ENCODE results near the gene ZNF534. TPM values are rescaled to one million over a fixed set of nuclear protein-coding genes. Genes with fewer than 3 reads are reported as not detected.
A peak's percentile ranks its signal among the peaks of the same experiment; 100 is the strongest.
"Not testable (repeated sequence)": the region's sequence is repeated elsewhere in the genome, so short reads cannot be mapped to it uniquely, and the experiment has no call there.

The ZNF534 gene
- total and polyA plus RNA-seq, 3 experiments from 2014 or later, result not detected

DNA sequence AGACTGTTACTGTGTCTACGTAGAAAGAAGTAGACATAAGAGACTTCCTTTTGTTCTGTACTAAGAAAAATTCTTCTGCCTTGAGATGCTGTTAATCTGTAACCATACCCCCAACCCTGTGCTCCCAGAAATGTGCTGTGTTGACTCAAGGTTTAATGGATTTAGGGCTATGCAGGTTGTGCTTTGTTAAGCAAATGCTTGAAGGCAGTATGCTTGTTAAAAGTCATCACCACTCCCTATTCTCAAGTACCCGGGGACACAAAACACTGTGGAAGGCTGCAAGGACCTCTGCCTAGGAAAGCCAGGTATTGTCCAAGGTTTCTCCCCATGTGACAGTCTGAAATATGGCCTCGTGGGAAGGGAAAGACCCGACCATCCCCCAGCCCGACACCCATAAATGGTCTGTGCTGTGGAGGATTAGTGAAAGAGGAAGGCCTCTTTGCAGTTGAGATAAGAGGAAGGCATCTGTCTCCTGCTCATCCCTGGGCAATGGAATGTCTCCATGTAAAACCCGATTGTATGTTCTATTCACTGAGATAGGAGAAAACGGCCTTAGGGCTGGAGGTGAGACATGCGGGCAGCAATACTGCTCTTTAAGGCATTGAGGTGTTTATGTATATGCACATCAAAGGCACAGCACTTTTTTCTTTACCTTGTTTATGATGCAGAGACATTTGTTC, 56.8 kb downstream of the ZNF534 start:
- H3K27ac ChIP-seq (ENCODE audit: low read depth, low read length); POLR2A ChIA-PET; H3K4me3 ChIP-seq (ENCODE audit: low read length); H3K9me3 ChIP-seq (ENCODE audit: low read length); H3K27me3 ChIP-seq (ENCODE audit: insufficient read depth, low read length, poor library complexity, severe bottlenecking); H3K36me3 ChIP-seq (ENCODE audit: insufficient read depth, low read length); H3K4me1 ChIP-seq (ENCODE audit: insufficient read depth, low read length); H3K27ac Mint-ChIP-seq; H3K4me3 Mint-ChIP-seq; CTCF ChIA-PET; DNase-seq; H3K27me3 Mint-ChIP-seq; H3K4me1 Mint-ChIP-seq: not testable (repeated sequence)
- Mint-ChIP-seq H3K9me3 (peaks cover 26 to 83% (median 75%) of the 10 kb centered on the region in 5 donors), H3K36me3 (peaks cover 2 to 28% (median 18%) of the 10 kb centered on the region in 3 donors)

DNA sequence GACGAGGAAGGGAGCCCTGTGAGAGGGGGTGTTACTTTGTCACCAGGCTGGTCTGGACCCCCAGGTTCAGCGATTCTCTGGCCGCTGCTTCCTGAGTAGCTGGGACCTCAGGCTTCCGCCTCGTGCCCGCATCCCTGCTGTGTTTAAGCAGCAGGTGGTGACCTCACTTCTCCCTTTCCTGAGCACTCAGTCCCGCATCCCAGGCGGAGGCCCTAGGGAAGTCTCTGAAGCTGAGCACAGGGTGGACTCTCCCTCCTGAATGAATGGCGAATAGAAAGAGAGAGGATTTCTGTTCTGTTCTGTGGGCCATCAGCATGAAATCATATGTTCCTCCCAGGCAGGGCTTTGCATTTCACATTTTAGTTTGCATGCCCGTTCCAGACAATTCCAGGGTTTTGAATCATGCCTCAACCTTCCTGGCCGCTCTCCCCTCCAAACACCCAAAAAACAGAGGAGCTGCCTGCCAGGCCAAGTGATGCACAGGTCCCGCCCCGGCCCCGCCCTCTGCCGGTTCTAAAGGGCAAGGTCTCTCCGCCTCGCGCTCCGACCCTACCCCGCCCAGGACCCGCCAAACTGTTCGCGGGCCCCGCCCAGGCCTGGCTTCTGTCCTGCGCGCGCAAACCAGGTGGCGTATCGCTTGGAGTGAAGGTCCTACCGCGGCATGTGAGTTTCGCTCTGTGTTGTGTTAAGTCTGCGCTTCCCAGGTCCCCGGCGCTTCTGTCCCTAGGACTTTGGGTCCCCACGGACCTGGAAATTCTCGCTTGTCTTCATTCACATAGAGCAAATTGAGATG, 63.4 kb downstream of the ZNF534 start:
- no peaks in the 10 kb centered on the region for H3K27me3 ChIP-seq (ENCODE audit: insufficient read depth, low read length, poor library complexity, severe bottlenecking)
- peak in 1 of 5 donors; percentile 2 for DNase-seq
- no peaks in the 10 kb centered on the region for H3K36me3 ChIP-seq (ENCODE audit: insufficient read depth, low read length)
- POLR2A ChIA-PET, result no interaction called here
- no peaks in the 10 kb centered on the region for H3K4me1 ChIP-seq (ENCODE audit: insufficient read depth, low read length)
- CTCF ChIA-PET, result no interaction called here
- H3K9me3 ChIP-seq (ENCODE audit: low read length), result no peaks in the 10 kb centered on the region
- peaks cover 3 to 4% of the 10 kb centered on the region in 2 donors for H3K27me3 Mint-ChIP-seq
- H3K36me3 Mint-ChIP-seq, result peaks cover 2 to 28% (median 23%) of the 10 kb centered on the region in 3 donors
- H3K27ac ChIP-seq (ENCODE audit: low read depth, low read length), result no peak overlapping the region
- no peaks in the 10 kb centered on the region for H3K4me1 Mint-ChIP-seq
- no peak overlapping the region for H3K27ac Mint-ChIP-seq
- H3K4me3 Mint-ChIP-seq, result peak overlapping the region in 3 of 7 donors; percentile 24 to 77 (median 27)
- H3K4me3 ChIP-seq (ENCODE audit: low read length), result no peak overlapping the region
- peaks cover 26 to 75% (median 62%) of the 10 kb centered on the region in 5 donors for H3K9me3 Mint-ChIP-seq

DNA sequence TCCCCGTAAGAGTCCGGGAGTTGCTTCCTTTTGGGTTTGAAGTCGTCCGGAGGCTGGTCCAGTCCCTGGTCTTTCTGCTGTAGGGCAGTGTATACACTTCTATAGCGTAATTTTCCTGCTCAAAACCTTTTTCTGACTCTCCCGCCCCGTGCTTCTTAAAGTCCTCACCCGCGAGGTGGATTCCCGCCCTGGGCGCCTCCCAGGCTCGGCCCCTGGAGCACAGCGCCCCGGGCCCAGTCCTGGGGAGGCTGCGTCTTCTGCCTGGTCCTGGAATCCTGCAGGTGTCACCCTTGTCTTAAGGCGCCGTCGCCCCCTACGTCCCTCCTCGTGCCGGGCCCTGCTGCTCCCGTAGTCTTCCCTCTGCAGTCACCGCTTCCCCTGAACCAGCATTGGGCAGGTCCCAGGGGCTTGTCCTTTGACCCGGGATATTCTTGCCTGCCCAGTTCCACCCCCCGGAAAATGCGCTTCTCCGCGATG, 64.1 kb downstream of the ZNF534 start:
- Mint-ChIP-seq H3K4me3 (peak overlapping the region in 2 of 7 donors; percentile 24 to 27), H3K27me3 (peaks cover 3 to 4% of the 10 kb centered on the region in 2 donors), H3K27ac (no peak overlapping the region), H3K9me3 (peaks cover 31 to 79% (median 68%) of the 10 kb centered on the region in 5 donors), H3K36me3 (peaks cover 2 to 33% (median 28%) of the 10 kb centered on the region in 3 donors), H3K4me1 (no peaks in the 10 kb centered on the region)
- Histone ChIP-seq H3K36me3 (ENCODE audit: insufficient read depth, low read length) (no peaks in the 10 kb centered on the region), H3K4me3 (ENCODE audit: low read length) (no peak overlapping the region), H3K27ac (ENCODE audit: low read depth, low read length) (no peak overlapping the region), H3K27me3 (ENCODE audit: insufficient read depth, low read length, poor library complexity, severe bottlenecking) (no peaks in the 10 kb centered on the region), H3K9me3 (ENCODE audit: low read length) (no peaks in the 10 kb centered on the region), H3K4me1 (ENCODE audit: insufficient read depth, low read length) (no peaks in the 10 kb centered on the region)
- CTCF ChIA-PET, result interaction anchor here (0.6 kb wide), 1 partner anchor 475 kb away, joined by 3 read pairs; no protein-coding TSS in a partner anchor
- POLR2A ChIA-PET, result no interaction called here
- no peak for DNase-seq

DNA sequence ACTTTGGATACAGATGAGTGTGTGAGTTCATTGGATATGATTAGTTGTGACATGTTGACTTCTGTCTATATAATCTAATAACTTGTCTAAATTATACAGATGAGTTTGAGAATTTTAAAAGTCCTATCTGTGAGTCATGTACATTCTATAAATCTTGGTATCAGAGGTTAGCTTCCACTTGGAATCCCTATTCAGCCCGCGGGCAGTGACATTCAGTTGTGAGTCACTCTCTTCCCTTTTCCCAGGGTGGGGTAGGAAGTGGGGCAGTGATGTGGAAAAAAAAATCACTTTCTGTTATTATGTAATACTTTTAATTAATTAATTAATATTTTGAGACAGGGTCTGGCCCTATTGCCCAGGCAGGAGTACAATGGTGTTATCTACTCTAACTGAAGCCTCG, 65.6 kb downstream of the ZNF534 start:
- no peaks in the 10 kb centered on the region for H3K4me1 ChIP-seq (ENCODE audit: insufficient read depth, low read length)
- H3K4me1 Mint-ChIP-seq, result no peaks in the 10 kb centered on the region
- H3K9me3 ChIP-seq (ENCODE audit: low read length), result no peaks in the 10 kb centered on the region
- peaks cover 5 to 38% (median 33%) of the 10 kb centered on the region in 3 donors for H3K36me3 Mint-ChIP-seq
- H3K36me3 ChIP-seq (ENCODE audit: insufficient read depth, low read length), result no peaks in the 10 kb centered on the region
- H3K27ac Mint-ChIP-seq, result no peak overlapping the region
- no peak for DNase-seq
- peaks cover 3 to 4% of the 10 kb centered on the region in 2 donors for H3K27me3 Mint-ChIP-seq
- POLR2A ChIA-PET, result no interaction called here
- H3K27ac ChIP-seq (ENCODE audit: low read depth, low read length), result no peak overlapping the region
- peaks cover 35 to 82% (median 68%) of the 10 kb centered on the region in 5 donors for H3K9me3 Mint-ChIP-seq
- H3K4me3 Mint-ChIP-seq, result no peak overlapping the region
- no peak overlapping the region for H3K4me3 ChIP-seq (ENCODE audit: low read length)
- CTCF ChIA-PET, result no interaction called here
- no peaks in the 10 kb centered on the region for H3K27me3 ChIP-seq (ENCODE audit: insufficient read depth, low read length, poor library complexity, severe bottlenecking)

DNA sequence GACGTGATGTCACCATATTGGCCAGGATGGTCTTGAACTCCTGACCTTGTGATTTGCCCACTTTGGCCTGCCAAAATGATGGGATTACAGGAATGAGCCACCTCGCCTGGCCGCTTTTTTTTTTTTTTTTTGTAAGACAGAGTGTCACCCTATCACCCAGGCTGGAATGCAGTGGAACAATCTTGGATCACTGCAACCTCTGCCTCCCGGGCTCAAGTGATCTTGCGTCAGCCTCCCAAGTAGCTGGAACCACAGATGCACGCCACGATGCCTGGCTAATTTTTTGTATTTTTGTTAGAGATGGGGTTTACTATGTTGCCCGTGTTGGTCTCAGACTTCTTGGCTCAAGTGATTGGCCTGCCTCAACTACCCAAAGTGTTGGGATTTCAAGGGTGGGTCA, 69.6 kb downstream of the ZNF534 start:
- no peaks in the 10 kb centered on the region for H3K4me1 Mint-ChIP-seq
- H3K36me3 Mint-ChIP-seq, result peaks cover 9 to 52% (median 51%) of the 10 kb centered on the region in 3 donors
- Histone ChIP-seq H3K9me3 (ENCODE audit: low read length) (no peaks in the 10 kb centered on the region), H3K4me1 (ENCODE audit: insufficient read depth, low read length) (no peaks in the 10 kb centered on the region), H3K27me3 (ENCODE audit: insufficient read depth, low read length, poor library complexity, severe bottlenecking) (no peaks in the 10 kb centered on the region), H3K36me3 (ENCODE audit: insufficient read depth, low read length) (no peaks in the 10 kb centered on the region), H3K27ac (ENCODE audit: low read depth, low read length) (no peak overlapping the region), H3K4me3 (ENCODE audit: low read length) (no peak overlapping the region)
- ChIA-PET POLR2A (no interaction called here), CTCF (no interaction called here)
- H3K9me3 Mint-ChIP-seq, result peaks cover 37 to 85% (median 61%) of the 10 kb centered on the region in 5 donors
- H3K4me3 Mint-ChIP-seq, result no peak overlapping the region
- H3K27me3 Mint-ChIP-seq, result peaks cover 0 to 2% of the 10 kb centered on the region in 2 donors
- no peak overlapping the region for H3K27ac Mint-ChIP-seq
- no peak for DNase-seq

DNA sequence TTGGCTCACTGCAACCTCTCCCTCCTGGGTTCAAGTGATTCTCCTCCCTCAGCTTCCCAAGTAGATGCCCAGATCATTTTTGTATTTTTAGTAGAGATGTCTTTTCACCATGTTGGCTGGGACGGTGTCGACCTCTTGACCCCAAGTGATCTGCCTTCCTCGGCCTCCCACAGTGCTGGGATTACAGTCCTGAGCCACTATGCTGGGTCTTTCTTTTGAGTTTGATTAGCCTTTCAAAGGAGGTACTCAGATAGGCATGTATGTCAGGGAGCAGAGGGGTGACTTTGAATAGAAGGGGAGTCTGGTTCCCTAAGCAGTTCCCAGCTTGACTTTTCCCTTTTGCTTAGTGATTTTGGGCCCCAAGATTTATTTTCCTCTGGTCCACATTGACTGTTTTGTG, 71.5 kb downstream of the ZNF534 start:
- H3K4me3 ChIP-seq (ENCODE audit: low read length); H3K27me3 Mint-ChIP-seq; H3K4me1 Mint-ChIP-seq; POLR2A ChIA-PET; DNase-seq; CTCF ChIA-PET; H3K27me3 ChIP-seq (ENCODE audit: insufficient read depth, low read length, poor library complexity, severe bottlenecking); H3K27ac Mint-ChIP-seq; H3K36me3 ChIP-seq (ENCODE audit: insufficient read depth, low read length); H3K4me1 ChIP-seq (ENCODE audit: insufficient read depth, low read length); H3K9me3 ChIP-seq (ENCODE audit: low read length); H3K27ac ChIP-seq (ENCODE audit: low read depth, low read length); H3K4me3 Mint-ChIP-seq: not testable (repeated sequence)
- Mint-ChIP-seq H3K9me3 (peaks cover 32 to 81% (median 58%) of the 10 kb centered on the region in 5 donors), H3K36me3 (peaks cover 8 to 64% (median 56%) of the 10 kb centered on the region in 3 donors)

DNA sequence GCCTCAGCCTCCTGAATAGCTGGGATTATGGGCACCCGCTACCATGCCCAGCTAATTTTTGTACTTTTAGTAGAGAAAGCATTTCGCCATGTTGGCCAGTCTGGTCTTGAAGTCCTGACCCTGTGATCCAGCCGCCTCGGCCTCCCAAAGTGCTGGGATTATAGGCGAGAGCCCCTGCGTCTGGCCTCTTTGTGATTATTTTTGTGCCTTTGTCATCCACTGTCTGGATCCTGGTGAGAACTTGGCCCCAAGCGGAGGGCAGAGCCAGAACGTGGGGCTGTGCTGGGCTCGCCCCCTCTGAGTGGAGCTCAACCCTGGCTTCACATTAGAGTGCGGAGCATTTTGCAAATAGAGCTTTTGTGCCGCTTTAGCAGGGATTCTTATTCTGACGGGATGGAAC, 72.0 kb downstream of the ZNF534 start:
- H3K36me3 ChIP-seq (ENCODE audit: insufficient read depth, low read length); H3K27ac Mint-ChIP-seq; CTCF ChIA-PET: not testable (repeated sequence)

More for the DNA sequence above, 72.0 kb downstream of the ZNF534 start:
- H3K4me1 ChIP-seq (ENCODE audit: insufficient read depth, low read length); H3K4me3 Mint-ChIP-seq; H3K4me1 Mint-ChIP-seq; H3K9me3 ChIP-seq (ENCODE audit: low read length); DNase-seq; H3K27me3 ChIP-seq (ENCODE audit: insufficient read depth, low read length, poor library complexity, severe bottlenecking); H3K27ac ChIP-seq (ENCODE audit: low read depth, low read length); H3K27me3 Mint-ChIP-seq; H3K4me3 ChIP-seq (ENCODE audit: low read length); POLR2A ChIA-PET: not testable (repeated sequence)
- H3K9me3 Mint-ChIP-seq, result peaks cover 32 to 81% (median 55%) of the 10 kb centered on the region in 5 donors
- peaks cover 8 to 64% (median 59%) of the 10 kb centered on the region in 3 donors for H3K36me3 Mint-ChIP-seq
